Umbilical cord (tissue), 2 donors: ENCODE results near the gene VIPR1. TPM values are rescaled to one million over a fixed set of nuclear protein-coding genes. Genes with fewer than 3 reads are reported as not detected.

ENCODE experiments used
- DNase-seq: peaks from one replicate; pipeline ENCODE4 v3.0.0-alpha.2; 2015; ENCODE audit warnings: low spot score
- total RNA-seq: library from RNA; depleted of rRNA; stranded (reverse); fragments of >200 nt; gene quantifications from one replicate; pipeline ENCODE4 v1.2.3, GENCODE V29; 2014; ENCODE audit warnings: low replicate concordance; ENCODE audit not compliant: insufficient read depth

The VIPR1 gene, protein sequence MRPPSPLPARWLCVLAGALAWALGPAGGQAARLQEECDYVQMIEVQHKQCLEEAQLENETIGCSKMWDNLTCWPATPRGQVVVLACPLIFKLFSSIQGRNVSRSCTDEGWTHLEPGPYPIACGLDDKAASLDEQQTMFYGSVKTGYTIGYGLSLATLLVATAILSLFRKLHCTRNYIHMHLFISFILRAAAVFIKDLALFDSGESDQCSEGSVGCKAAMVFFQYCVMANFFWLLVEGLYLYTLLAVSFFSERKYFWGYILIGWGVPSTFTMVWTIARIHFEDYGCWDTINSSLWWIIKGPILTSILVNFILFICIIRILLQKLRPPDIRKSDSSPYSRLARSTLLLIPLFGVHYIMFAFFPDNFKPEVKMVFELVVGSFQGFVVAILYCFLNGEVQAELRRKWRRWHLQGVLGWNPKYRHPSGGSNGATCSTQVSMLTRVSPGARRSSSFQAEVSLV
- total RNA-seq: 4.1 TPM

- peak; percentile 59 for DNase-seq
Measured at GRCh38 chr3:42502429-42503250, at the start of gene VIPR1. Gene VIPR1, plus strand, starts transcription at chr3:42502643. Its CDS starts 93 bp downstream, at chr3:42502736.

DNA sequence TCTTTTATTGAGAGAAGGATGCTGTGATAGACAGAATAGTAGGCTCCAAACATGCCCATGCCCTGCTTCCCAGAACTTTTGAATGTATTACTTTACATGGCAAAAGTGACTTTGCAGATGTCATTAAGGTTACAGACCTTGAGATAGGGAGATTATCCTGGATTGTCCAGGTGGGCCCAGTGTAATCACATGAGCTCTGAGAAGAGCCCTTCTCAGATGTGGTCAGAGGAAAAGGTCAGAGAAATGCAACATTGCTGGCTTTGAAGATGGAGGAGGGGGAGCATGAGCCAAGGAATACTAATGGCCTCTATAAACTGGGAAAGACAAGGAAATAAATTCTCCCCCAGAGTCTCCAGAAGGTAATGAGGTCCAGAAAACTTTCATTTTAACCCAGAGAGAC lies 46.2 kb upstream of the VIPR1 start:
- no peak for DNase-seq

- DNase-seq: no peak
Measured at GRCh38 chr3:42459151-42459550, 43.3 kb upstream of the VIPR1 start.

DNA sequence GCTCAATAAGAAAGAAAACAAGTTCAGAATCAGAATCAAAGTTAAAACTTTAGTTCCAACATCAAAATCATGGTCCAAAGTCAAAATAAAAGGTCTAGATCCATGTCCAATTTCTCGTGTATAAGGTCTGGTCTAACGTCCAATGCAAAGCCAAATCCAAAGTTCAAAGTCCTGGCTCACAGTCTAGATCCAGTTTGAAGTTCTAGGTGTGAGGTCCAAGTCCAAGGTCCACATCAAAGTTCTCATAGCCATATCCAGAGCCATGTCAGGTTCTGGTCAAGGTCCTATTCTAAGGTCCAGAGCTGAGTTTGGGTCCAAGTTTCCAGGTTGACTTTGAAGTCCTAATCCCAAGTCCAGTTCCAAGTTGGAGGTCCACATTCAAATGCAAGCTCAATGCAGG lies 40.7 kb upstream of the VIPR1 start:
- DNase-seq: no peak

- no peak for DNase-seq
Measured at GRCh38 chr3:42463093-42463492, 39.4 kb upstream of the VIPR1 start.

DNA sequence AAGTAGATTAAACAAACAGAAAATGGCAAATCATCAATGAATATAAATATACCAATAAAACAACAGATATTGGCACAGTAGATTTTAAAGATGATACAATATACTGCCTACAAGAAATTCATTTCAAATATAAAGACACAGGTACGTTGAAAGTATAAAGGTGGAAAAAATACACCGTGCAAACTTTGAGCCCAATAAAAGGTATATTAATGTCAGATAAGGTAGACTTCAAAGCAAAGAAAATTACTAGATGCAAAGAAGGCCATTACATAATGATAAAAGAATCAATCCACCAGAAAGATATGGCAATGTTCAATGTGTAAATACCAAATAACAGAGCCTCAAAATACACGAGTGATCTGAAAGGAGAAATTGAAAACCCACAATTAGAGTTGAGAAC lies 34.3 kb upstream of the VIPR1 start:
- DNase-seq: no peak

DNA sequence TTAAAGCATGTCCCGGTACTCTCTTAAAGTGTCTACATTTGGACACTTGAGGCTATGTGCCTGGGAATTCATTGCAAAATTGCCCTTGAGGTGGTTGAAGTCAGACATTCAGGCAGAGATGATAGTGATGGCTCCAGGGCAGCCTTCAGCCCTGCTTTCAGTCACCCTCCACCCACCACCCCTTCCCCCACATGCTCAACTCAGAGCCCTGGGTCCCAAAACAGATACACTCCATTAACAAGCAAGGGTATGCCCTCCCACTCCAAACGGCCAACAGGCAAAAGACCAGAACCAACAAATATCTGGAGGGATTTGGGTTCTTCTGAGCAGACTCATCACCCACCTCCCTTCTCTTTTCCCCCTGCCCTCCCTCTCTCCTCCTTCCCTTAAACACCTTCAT lies 29.9 kb upstream of the VIPR1 start:
- no peak for DNase-seq

- DNase-seq: peak; percentile 22
Measured at GRCh38 chr3:42473083-42473932, 29.1 kb upstream of the VIPR1 start.

GRCh38 chr3:42476225-42477125 lies 26.0 kb upstream of the VIPR1 start:
- peak; percentile 27 for DNase-seq

GRCh38 chr3:42477696-42478095 lies 24.7 kb upstream of the VIPR1 start:
- DNase-seq: no peak

DNA sequence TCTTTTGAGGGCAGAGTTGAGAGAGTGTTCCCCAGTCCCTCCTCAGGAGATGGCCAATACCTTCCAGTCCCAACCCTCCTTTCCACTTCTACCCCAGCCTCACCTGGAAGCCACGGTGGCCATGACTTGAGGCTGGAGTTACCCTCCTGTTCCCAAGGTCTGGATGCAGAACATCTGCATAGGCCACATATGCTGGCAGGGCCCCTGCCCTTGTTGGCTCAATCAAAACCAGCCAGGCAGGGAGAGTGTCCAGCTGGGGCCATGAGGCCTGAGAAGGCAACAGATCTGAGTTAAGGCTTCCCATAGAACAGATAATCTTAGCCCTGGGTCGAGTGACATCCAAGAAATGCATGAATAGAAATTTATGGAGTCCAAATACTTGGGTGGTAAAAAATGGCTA lies 23.6 kb upstream of the VIPR1 start:
- DNase-seq: no peak

GRCh38 chr3:42486814-42487565 lies 15.5 kb upstream of the VIPR1 start:
- no peak for DNase-seq

- DNase-seq: no peak
Measured at GRCh38 chr3:42488687-42489086, 13.8 kb upstream of the VIPR1 start.

DNA sequence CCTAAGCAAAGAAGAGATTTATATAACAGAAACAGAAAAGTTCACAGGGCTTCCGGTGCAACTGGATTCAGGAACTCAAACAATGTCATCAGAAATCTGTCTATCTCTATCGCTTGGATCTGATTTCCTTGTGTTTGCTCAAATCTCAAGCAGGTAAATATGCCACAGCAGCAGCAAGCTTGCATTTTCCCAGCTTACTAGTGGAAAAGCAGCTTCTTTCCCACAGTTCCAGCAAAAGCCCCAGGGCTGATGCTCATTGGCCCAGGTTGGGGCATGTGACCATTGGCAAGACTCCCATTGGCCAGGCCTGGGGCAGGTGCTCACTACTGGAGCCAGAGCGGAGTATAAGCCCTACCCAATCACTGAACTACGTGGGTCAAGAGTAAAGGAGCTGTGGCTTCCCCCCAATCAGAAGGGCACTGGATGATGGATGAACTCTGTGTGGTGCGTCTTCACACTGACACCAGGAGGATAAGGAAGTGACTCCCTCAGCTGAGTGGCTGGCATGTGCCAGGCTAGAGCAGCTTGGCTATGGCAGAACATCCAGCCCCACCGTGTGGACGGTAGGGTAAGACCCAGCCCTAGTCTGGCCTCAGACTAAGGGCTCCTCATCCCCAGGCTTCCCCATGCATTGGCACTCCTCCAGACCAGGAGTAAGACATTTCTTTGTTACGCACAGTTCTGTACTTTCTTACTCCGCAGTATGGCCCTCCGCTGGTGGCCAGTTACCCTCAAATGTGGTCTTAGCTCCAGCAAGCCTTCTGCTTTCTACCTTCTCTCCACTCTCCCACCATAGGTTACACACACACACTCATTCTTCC lies 13.1 kb upstream of the VIPR1 start:
- DNase-seq: no peak

DNA sequence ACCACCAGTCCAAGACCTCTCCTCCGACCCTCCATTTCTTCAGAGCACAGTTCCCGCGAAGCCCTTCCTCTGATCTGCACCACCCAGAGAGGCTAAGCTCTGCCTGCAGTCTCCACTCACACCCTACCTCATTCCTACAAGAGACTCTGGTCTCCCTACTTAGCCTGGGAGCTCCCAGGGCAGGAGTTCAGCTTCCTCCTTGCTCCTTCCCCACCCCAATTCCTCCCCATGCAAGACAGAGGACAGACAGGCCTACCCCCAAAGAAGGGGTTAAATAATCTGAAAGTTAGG lies 12.6 kb upstream of the VIPR1 start:
- DNase-seq: no peak

- DNase-seq: peak; percentile 35
Measured at GRCh38 chr3:42490243-42490642, 12.2 kb upstream of the VIPR1 start.

DNA sequence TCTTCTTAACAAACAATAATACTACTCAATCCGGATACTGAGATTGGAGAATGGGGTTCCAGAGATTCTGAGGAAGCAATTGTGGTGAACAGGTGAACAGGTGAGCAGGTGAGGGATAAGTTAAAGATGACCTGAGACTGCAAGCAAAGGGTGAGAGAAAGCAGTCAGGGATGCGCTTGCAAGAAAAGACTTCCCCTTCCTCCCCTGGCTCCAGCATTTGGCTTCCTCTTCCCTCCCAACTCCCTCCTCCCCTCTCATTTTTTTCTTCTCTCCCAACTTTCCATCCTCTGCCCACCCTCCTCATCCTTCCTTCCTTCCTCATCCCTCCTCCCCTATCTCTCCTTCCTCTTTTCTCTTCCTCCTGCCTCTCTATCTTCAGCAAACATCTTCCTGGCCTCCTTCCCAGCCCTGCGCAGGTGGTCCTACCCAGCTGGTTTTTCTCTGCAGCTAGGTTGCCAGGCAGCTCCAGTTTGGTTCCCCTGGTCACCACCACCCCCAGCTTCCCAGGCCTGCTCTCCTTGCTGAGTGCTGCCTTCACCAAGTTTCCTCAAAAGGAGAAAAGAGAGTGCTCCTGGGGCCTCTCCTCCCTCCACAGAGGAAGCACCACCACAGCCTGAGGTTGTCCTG lies 10.4 kb upstream of the VIPR1 start:
- DNase-seq: no peak

- DNase-seq: no peak
Measured at GRCh38 chr3:42492508-42493080, 9.8 kb upstream of the VIPR1 start.
